Tibial artery (tissue), 4 donors: ENCODE data around the gene KRTAP10-1.

Source experiments
- DNase-seq, 2 donors: peaks; one replicate each; pipeline ENCODE4 v3.0.0-alpha.2; 2019
- H3K27ac ChIP-seq, 2 donors: fragments of 200-600 bp; sonication (generic) in 1 of 2; 1 replicate in 1 of 2; 2 replicates in 1 of 2; pipeline ENCODE4 v1.5.1; 2018 to 2019; ENCODE audit warnings: mild to moderate bottlenecking in 1 of 2
- H3K27me3 ChIP-seq, 2 donors: fragments of 200-600 bp; sonication (generic) in 1 of 2; one replicate each; pipeline versions ENCODE4 v1.5.1 to v1.6.0; 2016 to 2019
- H3K36me3 ChIP-seq, 3 donors: fragments of 200-600 bp; sonication (generic) in 2 of 3; one replicate each; pipeline ENCODE4 v1.5.1; 2016 to 2019; ENCODE audit warnings: mild to moderate bottlenecking in 2 of 3
- H3K4me1 ChIP-seq, 4 donors: fragments of 200-600 bp; sonication (generic) in 2 of 4; 1 replicate in 3 of 4; 2 replicates in 1 of 4; pipeline ENCODE4 v1.5.1; 2016 to 2019
- H3K4me3 ChIP-seq, 2 donors: fragments of 200-600 bp; sonication (generic) in 1 of 2; 1 replicate in 1 of 2; 2 replicates in 1 of 2; pipeline ENCODE4 v1.5.1; 2018 to 2019; ENCODE audit warnings: mild to moderate bottlenecking in 2 of 2
- H3K9me3 ChIP-seq, 3 donors: fragments of 200-600 bp; sonication (generic) in 1 of 3; one replicate each; pipeline ENCODE4 v1.5.1; 2016 to 2019
- CTCF ChIP-seq, 2 experiments: fragments of 200-600 bp in 1 of 2; fragments of 450-650 bp in 1 of 2; IDR thresholded peaks; one replicate each; pipeline ENCODE4 v1.5.1; 2017 to 2019; ENCODE audit warnings: antibody characterized with exemption in 2 of 2, mild to moderate bottlenecking in 1 of 2, moderate library complexity in 1 of 2
- intact Hi-C: fragments of 100-400 bp; cut with DNase I; formaldehyde crosslinking; loops from one replicate; pipeline ENCODE4 v1.15.0; 2023; ENCODE audit warnings: low total_unique reads

KRTAP10-1 gene

GRCh38 chr21:44568261-44568660, 28.3 kb upstream of the KRTAP10-1 start:
- peak in 1 of 2 donors; percentile 39 for DNase-seq
- peaks cover 0 to 24% of the 10 kb centered on the region in 2 donors for H3K27me3 ChIP-seq
- no peak overlapping the region for H3K4me3 ChIP-seq
- H3K27ac ChIP-seq: no peak overlapping the region
- intact Hi-C loops: no loop called here
- H3K9me3 ChIP-seq: peaks cover 0 to 12% (median 5%) of the 10 kb centered on the region in 3 donors
- TF ChIP-seq CTCF (IDR thresholded peaks at IDR 0.05): no peak
- no peaks in the 10 kb centered on the region for H3K4me1 ChIP-seq
- H3K36me3 ChIP-seq: no peaks in the 10 kb centered on the region

- Histone ChIP-seq H3K36me3 (no peaks in the 10 kb centered on the region), H3K27me3 (peaks cover 0 to 23% of the 10 kb centered on the region in 2 donors), H3K27ac (no peak overlapping the region), H3K9me3 (peaks cover 0 to 12% (median 5%) of the 10 kb centered on the region in 3 donors), H3K4me1 (no peaks in the 10 kb centered on the region), H3K4me3 (no peak overlapping the region)
- DNase-seq: peak in 1 of 2 donors; percentile 43
- TF ChIP-seq CTCF (IDR thresholded peaks at IDR 0.05): no peak
- intact Hi-C loops: no loop called here
Observed at GRCh38 chr21:44567481-44568171, 27.6 kb upstream of the KRTAP10-1 start.

GRCh38 chr21:44566403-44566802, 26.4 kb upstream of the KRTAP10-1 start:
- H3K27me3 ChIP-seq: peaks cover 0 to 20% of the 10 kb centered on the region in 2 donors
- H3K4me3 ChIP-seq: no peak overlapping the region
- no peak overlapping the region for H3K27ac ChIP-seq
- H3K36me3 ChIP-seq: no peaks in the 10 kb centered on the region
- TF ChIP-seq CTCF (IDR thresholded peaks at IDR 0.05): no peak
- H3K9me3 ChIP-seq: peaks cover 0 to 8% (median 5%) of the 10 kb centered on the region in 3 donors
- H3K4me1 ChIP-seq: no peaks in the 10 kb centered on the region
- intact Hi-C loops: no loop called here
- DNase-seq: no peak

- H3K9me3 ChIP-seq: peaks cover 0 to 5% (median 4%) of the 10 kb centered on the region in 3 donors
- intact Hi-C loops: no loop called here
- no peaks in the 10 kb centered on the region for H3K4me1 ChIP-seq
Observed at GRCh38 chr21:44564886-44565598, 25.0 kb upstream of the KRTAP10-1 start.

GRCh38 chr21:44564099-44564498, 24.1 kb upstream of the KRTAP10-1 start:
- intact Hi-C loops: no loop called here
- peaks cover 0 to 5% (median 4%) of the 10 kb centered on the region in 3 donors for H3K9me3 ChIP-seq
- no peak for DNase-seq
- no peak overlapping the region for H3K4me3 ChIP-seq
- no peaks in the 10 kb centered on the region for H3K36me3 ChIP-seq
- TF ChIP-seq CTCF (IDR thresholded peaks at IDR 0.05): no peak
- H3K27me3 ChIP-seq: peaks cover 0 to 13% of the 10 kb centered on the region in 2 donors
- no peak overlapping the region for H3K27ac ChIP-seq
- no peaks in the 10 kb centered on the region for H3K4me1 ChIP-seq

More at GRCh38 chr21:44564886-44565598, 25.0 kb upstream of the KRTAP10-1 start:
- TF ChIP-seq CTCF (IDR thresholded peaks at IDR 0.05): no peak
- Histone ChIP-seq H3K27ac (no peak overlapping the region), H3K27me3 (peaks cover 0 to 18% of the 10 kb centered on the region in 2 donors), H3K4me3 (no peak overlapping the region), H3K36me3 (no peaks in the 10 kb centered on the region)
- DNase-seq: no peak
